ENCODE measurements around the gene TSPAN13.

GRCh38 chr7:16774986-16775385 lies 21.4 kb downstream of the TSPAN13 start:
- TF ChIP-seq CTCF (optimal IDR thresholded peaks at IDR 0.05 in 1 of 3, IDR thresholded peaks at IDR 0.05 in 1 of 3, conservative IDR thresholded peaks at IDR 0.05 in 1 of 3; ENCODE audit: extremely low read depth in 1 of 3, insufficient read depth in 2 of 3, low read length in 3 of 3): no peak
- no peak for TF ChIP-seq EZH2 (IDR thresholded peaks at IDR 0.05; ENCODE audit: low read length)
